Endothelial cell of hepatic sinusoid (primary cell): Measurements from ENCODE around the gene GFOD2.
"Not testable (repeated sequence)": the region's sequence is repeated elsewhere in the genome, so short reads cannot be mapped to it uniquely, and the experiment has no call there.

Source experiments
- in situ Hi-C: cut with HindIII; loops from 2 replicates; pipeline ENCODE4 v1.10.0; 2017; ENCODE audit warnings: low sequenced_read_pairs

Gene GFOD2, protein sequence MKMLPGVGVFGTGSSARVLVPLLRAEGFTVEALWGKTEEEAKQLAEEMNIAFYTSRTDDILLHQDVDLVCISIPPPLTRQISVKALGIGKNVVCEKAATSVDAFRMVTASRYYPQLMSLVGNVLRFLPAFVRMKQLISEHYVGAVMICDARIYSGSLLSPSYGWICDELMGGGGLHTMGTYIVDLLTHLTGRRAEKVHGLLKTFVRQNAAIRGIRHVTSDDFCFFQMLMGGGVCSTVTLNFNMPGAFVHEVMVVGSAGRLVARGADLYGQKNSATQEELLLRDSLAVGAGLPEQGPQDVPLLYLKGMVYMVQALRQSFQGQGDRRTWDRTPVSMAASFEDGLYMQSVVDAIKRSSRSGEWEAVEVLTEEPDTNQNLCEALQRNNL

GRCh38 chr16:67719048-67719777, at the start of gene GFOD2:
TSS of gene GFOD2 (minus strand) at chr16:67719316. CDS start at chr16:67685715, 33,601 bp downstream.
- in situ Hi-C loops: loop anchor here (5.0 to 10.0 kb wide), 4 partner anchors 37 to 486 kb away; no protein-coding TSS in a partner anchor

- in situ Hi-C loops: no loop called here
Measured at GRCh38 chr16:67767953-67768352, 48.8 kb upstream of the GFOD2 start.

DNA sequence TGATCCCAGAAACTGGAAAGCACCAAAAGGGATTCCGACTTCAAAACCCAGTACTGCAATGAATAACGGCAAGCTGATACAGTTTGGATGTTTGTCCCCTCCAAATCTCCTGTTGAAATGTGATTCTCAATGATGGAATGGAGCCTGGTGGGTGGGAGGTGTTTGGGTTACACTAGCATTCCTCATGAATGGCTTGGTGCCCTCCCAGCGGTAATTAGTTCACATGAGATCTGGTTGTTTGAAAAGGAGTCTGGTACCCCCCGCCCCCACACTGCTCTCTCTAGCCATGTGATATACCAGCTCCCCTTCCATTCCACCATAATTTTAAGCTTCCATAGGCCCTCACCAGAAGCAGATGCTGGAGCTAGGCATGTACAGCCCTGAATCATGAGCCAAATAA, 47.2 kb upstream of the GFOD2 start:
- in situ Hi-C loops: no loop called here

DNA sequence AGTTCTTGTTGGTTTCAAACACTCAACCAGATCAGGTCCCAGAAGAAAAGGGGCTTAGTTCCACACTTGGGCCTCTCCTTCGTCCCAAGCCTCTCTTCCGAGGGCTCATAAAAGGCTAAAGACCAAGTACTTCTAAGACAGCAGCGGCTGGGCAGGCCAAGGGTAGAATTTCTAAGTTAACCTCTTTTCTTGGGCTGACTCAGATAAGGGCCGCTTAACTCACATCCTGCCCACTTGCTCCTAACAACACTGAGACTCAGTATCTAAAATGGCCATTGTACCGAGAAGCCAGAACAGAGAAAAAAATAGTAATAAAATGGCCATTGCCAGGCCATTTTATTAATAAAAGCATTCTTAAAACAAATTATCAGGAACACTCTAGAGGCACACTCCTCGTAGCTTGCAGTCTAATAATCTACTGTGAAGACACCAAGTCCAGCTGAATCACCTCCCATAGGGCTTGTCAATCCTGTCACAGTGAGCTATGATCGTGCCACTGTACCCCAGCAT, 45.1 kb upstream of the GFOD2 start:
- in situ Hi-C loops: no loop called here

- in situ Hi-C loops: no loop called here
Measured at GRCh38 chr16:67763066-67763465, 44.0 kb upstream of the GFOD2 start.

DNA sequence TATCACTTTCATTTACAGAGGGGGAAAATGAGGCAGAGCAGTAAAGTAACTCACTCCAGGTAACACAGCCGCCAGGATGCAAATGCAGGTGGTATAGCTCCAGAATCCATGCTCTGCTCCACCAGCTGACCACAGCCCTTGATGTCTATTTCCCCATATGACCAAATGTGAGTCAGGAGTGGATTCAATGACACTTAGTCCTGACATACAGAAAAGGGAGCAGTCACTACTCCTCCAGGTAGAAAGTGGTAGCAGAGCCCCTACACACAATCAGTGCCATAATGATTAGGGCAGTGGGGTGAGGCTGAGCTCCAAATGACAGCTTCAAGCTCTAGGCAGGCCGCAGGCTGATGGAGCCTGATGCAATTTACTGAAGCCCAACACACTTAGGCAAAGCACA, 43.3 kb upstream of the GFOD2 start:
- in situ Hi-C loops: no loop called here

DNA sequence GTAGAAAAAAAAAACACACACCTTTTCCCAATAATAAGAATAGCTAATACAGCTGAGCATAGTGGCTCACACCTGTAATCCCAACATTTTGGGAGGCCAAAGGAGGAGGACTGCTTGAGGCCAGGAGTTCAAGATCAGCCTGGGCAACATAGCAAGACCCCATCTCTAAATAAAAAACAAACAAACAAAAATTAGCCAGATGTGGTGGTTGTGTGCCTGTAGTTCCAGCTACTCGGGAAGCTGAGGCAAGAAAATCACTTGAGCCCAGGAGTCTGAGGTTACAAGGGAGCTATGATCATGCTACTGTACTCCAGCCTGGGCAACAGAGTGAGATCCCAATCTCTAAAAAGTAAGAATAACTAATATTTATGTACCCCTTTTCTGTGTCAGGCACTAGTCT, 42.8 kb upstream of the GFOD2 start:
- in situ Hi-C loops: no loop called here

GRCh38 chr16:67760956-67761230, 41.8 kb upstream of the GFOD2 start:
- in situ Hi-C loops: no loop called here

- in situ Hi-C loops: no loop called here
Measured at GRCh38 chr16:67760206-67760955, 41.3 kb upstream of the GFOD2 start.

GRCh38 chr16:67758966-67759365, 39.9 kb upstream of the GFOD2 start:
- in situ Hi-C loops: no loop called here

DNA sequence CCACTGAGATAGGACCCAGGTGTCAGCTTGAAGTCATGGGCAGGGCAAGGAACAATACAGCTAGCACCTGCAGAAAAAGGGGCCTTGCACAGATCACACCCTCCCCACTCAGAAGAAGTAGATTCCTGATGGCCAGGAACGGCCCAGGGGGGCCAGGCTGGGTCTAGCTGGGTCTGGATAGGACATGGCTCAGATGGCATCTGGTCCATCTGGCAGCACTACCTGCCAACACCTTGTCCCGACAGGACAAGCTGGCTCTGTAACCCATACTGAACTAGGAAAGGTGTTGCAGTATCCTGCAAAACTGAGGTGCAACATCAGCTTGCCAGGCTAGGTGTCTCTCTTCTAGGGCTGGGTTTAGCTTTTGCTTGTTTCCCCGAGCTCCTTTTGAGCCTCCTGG, 38.9 kb upstream of the GFOD2 start:
- in situ Hi-C loops: no loop called here

- in situ Hi-C loops: no loop called here
Measured at GRCh38 chr16:67752641-67753040, 33.5 kb upstream of the GFOD2 start.

- in situ Hi-C loops: not testable (repeated sequence)
Measured at GRCh38 chr16:67751331-67751730, 32.2 kb upstream of the GFOD2 start.

DNA sequence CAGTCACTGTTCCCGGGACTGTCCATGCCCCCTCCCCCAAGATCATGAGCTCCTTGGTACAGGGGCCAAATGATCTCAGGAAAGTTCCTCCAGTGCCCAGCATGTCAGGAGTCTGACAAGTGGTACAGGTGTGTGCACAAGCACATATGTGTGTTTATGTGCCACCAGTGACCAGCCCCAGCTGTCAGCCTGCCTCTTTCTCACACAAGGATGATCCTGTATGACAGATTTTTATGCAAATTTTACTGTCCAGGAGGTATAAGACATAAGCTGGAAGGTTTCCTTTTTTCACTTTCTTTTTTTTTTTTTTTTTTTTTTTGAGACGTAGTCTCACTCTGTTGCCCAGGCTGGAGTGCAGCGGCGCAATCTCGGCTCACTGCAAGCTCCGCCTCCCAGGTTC, 31.4 kb upstream of the GFOD2 start:
- in situ Hi-C loops: no loop called here

DNA sequence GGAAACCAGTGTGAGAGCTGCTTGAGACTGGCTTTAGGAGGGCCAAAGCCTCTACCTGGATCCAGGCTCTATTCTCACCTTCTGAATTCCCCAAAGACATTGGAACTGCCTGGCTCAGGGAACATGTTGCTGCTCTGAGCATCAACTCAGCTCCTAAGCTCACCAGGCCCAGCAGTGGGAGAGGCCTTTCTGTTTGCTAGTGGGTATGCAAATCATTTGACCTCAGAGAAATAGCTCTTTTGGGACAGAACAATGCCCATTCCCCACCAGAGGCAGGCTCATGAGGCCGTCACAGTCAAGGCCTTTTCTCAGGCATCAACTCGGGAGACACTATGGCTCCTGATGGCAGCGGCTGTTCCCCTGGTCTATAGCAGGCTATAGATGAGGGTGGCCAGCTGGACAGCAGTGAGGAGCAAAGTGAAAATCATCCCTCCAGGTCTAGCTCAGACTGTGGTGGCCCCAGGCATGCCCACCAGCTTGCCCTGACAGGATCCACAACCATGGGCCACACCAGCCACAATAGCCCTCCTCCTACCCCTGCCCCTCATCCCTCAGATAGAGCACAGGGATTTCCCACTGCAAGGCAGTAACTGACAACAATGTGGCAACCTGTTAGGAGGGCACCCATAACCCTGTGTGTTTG, 30.4 kb upstream of the GFOD2 start:
- in situ Hi-C loops: no loop called here

DNA sequence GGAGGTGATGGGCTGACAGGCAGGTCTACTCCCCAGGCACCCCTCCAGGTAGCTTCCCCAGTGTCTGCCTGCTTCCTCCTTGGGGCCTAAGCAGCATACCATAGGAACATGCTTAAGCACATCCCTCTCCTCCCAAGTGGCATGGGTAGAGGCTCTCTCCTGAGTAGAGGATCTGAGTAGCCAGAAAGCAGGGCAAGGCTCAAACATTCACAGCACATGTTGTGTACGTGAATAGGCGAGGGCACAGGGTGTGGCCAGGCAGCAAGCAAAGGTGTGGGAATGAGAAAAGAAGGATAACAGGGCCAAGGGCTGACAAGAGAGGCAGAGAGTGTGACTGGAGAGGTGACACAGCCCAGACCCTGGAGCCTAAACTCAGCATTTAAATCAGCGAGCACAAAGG, 29.7 kb upstream of the GFOD2 start:
- in situ Hi-C loops: no loop called here

DNA sequence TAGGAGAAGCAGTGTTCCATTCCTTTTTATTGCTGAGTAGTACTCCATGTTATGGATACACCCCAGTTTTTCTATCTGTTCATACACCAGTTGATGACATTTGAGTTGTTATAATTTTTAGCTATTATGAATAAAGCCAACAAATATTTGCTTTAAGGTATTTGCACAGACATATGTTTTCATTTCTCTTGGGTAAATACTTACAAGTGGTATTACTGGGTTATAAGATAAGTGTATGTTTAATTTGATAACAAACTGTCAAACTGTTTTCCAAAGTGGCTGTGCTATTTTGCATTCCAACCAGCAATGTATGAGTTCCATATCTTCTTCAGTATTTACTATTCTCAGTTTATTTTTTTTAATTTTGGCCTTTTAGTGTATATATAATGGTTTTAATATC, 27.7 kb upstream of the GFOD2 start:
- in situ Hi-C loops: no loop called here

DNA sequence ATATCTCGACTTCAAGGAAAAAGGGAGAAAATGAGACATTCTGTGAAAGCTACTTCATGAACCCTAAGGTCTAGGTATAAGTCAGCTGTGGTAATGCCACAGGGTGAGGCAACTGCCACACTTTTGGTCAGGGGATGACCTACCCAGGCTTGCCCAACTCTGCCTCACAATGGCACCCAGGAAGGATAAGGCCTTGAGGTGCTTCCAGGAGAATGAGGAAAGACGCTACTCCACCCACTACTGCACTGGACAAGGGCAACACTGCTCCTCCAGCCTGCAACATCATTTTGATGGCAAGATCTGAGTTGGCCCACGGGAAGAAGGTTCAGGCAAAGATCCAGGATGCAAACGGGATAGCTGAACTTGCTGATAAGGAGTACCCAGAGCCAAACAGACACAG, 22.0 kb upstream of the GFOD2 start:
- in situ Hi-C loops: no loop called here

- in situ Hi-C loops: no loop called here
Measured at GRCh38 chr16:67740391-67740790, 21.3 kb upstream of the GFOD2 start.

- in situ Hi-C loops: no loop called here
Measured at GRCh38 chr16:67736858-67737257, 17.7 kb upstream of the GFOD2 start.

DNA sequence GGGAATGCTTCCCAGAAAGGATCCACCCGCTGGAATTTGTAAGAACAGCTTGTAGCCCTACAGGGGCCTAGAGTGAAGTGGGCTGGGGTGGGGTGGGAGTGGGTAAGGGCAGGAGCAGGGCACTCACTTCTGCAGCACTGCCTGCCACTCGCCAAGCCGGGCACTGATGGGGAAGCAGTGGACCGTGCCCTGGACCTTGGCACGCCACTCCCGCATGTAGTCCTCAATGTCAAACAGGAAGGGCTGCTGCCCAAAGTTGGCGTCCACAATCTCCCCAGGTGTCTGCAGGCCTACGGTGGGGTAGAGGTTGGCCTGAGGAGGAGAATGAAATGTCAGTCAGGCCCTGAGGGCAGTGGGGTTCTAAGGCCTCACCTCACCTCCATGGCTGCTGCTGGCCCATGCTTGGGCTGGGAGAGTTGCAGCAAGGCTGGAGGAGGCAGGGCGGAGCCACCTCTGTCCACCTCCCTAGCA, 15.7 kb upstream of the GFOD2 start:
- in situ Hi-C loops: no loop called here
